Upper lobe of left lung (tissue), 6 donors: ENCODE results near the gene NRP1. TPM values are rescaled to one million over a fixed set of nuclear protein-coding genes. Genes with fewer than 3 reads are reported as not detected.

ENCODE experiments used
- ATAC-seq, 2 donors: fragments of 200-7000 bp; cut with Tn5 transposase; one replicate each; pipeline ENCODE4 v1.9.1; 2022; ENCODE audit warnings: mild to moderate bottlenecking in 2 of 2, moderate library complexity in 2 of 2; ENCODE audit not compliant: low FRiP score in 2 of 2
- DNase-seq, 2 donors: peaks; one replicate each; pipeline ENCODE4 v3.0.0-alpha.2; 2019 to 2020
- H3K27ac ChIP-seq, 4 donors: fragments of 200-600 bp; sonication (generic); one replicate each; pipeline ENCODE4 v1.5.1; 2016 to 2019
- H3K27me3 ChIP-seq, 4 donors: fragments of 200-600 bp; sonication (generic); one replicate each; pipeline ENCODE4 v1.5.1; 2017 to 2019
- H3K36me3 ChIP-seq, 4 donors: fragments of 200-600 bp; sonication (generic); one replicate each; pipeline ENCODE4 v1.5.1; 2016 to 2019
- H3K4me1 ChIP-seq, 4 donors: fragments of 200-600 bp; sonication (generic); one replicate each; pipeline ENCODE4 v1.5.1; 2018 to 2019
- H3K4me3 ChIP-seq, 4 donors: fragments of 200-600 bp; sonication (generic); one replicate each; pipeline ENCODE4 v1.5.1; 2017 to 2019; ENCODE audit warnings: mild to moderate bottlenecking in 2 of 4, moderate library complexity in 1 of 4
- H3K9me3 ChIP-seq, 4 donors: fragments of 200-600 bp; sonication (generic); one replicate each; pipeline ENCODE4 v1.5.1; 2018 to 2019
- CTCF ChIP-seq, 6 experiments: fragments of 450-650 bp in 4 of 6; fragments of 200-600 bp in 2 of 6; sonication (generic) in 2 of 6; IDR thresholded peaks; one replicate each; pipeline ENCODE4 v1.5.1; 2016 to 2019; ENCODE audit warnings: antibody characterized with exemption in 6 of 6
- EP300 ChIP-seq, 4 donors: sonication (generic); formaldehyde crosslinking; IDR thresholded peaks; one replicate each; pipeline ENCODE4 v1.5.1; 2017; ENCODE audit warnings: antibody characterized with exemption in 4 of 4, control low read depth in 2 of 4
- POLR2A ChIP-seq, 4 donors: fragments of 450-650 bp; IDR thresholded peaks; one replicate each; pipeline ENCODE4 v1.5.1; 2016 to 2017; ENCODE audit warnings: antibody characterized with exemption in 4 of 4, mild to moderate bottlenecking in 2 of 4
- POLR2AphosphoS5 ChIP-seq, 2 donors: sonication (generic); formaldehyde crosslinking; IDR thresholded peaks; one replicate each; pipeline ENCODE4 v1.5.1; 2017; ENCODE audit warnings: antibody characterized with exemption in 2 of 2
- WGBS, 2 donors: methylation state at CpG; one replicate each; pipeline ENCODE4 v1.1.5; 2017 to 2018; 5-methylcytosine and 5-hydroxymethylcytosine counted together
- total RNA-seq, 6 donors: library from RNA; depleted of rRNA in 4 of 6; stranded (reverse); fragments of >200 nt in 4 of 6; gene quantifications; one replicate each; pipeline versions ENCODE4 v1.1.0 to v1.2.1, GENCODE V29; 2016 to 2021
- donor health status: DM: no; HTN: no; CAD: no; lungs with moderate emphysema.
- donor health status: DM: no; HTN: yes; CAD: no; lungs with severe emphysema.

Gene NRP1
- total RNA-seq, 6 donors from 2014 or later, result 48.5 to 136 (median 64.1) TPM

DNA sequence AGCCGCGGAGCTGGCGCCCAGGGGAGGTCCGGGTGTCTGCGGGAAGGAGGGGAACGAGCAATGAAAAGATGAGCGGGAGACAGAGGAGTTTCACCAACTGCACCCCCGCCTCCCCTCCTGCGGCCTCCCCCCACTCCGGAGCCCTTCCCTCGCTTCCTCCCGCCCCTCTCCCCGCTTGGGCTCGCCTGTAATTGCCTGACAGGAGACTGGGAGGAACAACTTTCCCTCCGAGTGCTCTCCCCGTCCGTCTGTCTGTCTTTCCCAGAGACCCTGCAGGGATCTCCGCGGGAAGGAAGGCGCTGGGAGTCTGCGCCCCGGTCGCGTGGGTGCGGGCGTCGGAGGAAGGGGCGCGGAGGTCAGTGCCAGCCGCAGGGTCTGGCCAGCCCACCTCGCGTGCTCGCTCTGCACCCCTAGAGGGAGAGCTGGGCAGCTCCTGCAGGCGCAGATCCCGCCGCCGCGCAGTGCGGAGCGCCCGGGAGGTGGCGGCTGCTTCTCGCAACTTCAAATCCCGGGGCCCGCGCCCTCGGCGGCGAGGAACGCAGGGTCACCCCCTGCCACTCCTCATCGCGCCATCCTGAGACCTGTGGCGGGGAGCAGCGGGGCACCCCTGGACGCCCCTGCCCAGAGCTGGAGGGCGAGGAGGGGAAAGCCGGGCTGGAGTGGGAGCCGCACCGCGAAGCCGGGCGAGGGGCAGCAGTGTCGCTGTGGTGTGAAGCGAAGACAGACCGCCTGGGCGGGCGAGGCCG lies 511 bp upstream of the NRP1 start:
- H3K27ac ChIP-seq, result peak overlapping the region; percentile 89 to 98 (median 91)
- WGBS, 2 donors, result 0 to 1% methylated on average over 14 to 35 of the region's 68 CpGs
- peak overlapping the region; percentile 58 to 82 (median 66) for H3K4me3 ChIP-seq
- peaks cover 0 to 3% (median 0%) of the 10 kb centered on the region in 4 donors for H3K36me3 ChIP-seq
- no peaks in the 10 kb centered on the region for H3K9me3 ChIP-seq
- DNase-seq (peak; percentile 66 to 94), ATAC-seq (peak; percentile 84 to 88)
- no peaks in the 10 kb centered on the region for H3K27me3 ChIP-seq
- peaks cover 18 to 48% (median 26%) of the 10 kb centered on the region in 4 donors for H3K4me1 ChIP-seq
- TF ChIP-seq POLR2A (IDR thresholded peaks at IDR 0.05) (peak in 2 of 4 donors; percentile 30 to 47), POLR2AphosphoS5 (IDR thresholded peaks at IDR 0.05) (peak in 1 of 2 donors; percentile 10), EP300 (IDR thresholded peaks at IDR 0.05) (no peak), CTCF (IDR thresholded peaks at IDR 0.05) (peak; percentile 47 to 88 (median 82))

DNA sequence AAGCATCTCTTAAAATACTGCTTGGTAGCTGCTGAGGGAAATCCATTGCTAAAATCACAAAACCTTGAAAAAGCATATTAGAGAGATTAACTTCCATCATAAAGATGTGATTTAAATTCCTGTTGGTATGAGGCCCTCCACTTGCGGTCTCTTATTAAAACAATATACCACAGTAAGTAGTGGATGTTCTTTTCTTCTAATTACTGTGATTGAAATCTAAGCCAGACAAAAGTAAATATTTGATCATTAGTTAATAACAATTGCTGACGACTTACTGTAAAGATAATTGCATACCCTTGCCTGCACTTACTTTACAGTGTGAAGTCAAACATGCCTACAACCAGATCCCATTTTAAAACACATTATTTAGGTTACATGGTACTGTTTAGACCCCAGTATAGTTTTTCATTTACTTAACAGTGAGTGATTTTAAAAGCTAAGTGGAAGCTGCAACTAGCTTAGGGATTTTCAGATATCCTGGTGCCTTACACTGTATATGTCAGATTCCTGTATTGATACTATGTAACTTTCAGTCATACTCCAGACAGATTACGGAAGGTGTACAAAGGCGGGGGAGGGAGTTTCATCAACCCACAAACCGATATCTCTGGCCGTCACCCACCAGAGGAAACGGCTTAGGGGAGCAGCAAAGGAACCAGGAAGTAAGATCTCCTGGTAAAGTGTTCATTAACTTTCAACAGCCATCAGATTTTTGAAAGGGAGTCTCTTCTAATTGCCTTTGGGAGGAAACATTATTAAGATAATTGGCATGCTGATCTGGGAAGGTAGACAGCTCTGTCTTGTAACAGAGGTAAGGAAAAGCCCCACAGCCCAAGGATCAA lies 986 bp downstream of the NRP1 start:
- Histone ChIP-seq H3K36me3 (peaks cover 0 to 14% (median 0%) of the 10 kb centered on the region in 4 donors), H3K27me3 (no peaks in the 10 kb centered on the region), H3K4me1 (peaks cover 23 to 60% (median 30%) of the 10 kb centered on the region in 4 donors), H3K9me3 (no peaks in the 10 kb centered on the region), H3K27ac (peak overlapping the region; percentile 89 to 98 (median 91)), H3K4me3 (peak overlapping the region; percentile 58 to 75 (median 66))
- DNase-seq (no peak), ATAC-seq (no peak)
- 10 to 11% methylated on average over 7 of the region's 7 CpGs for WGBS, 2 donors
- no peak for TF ChIP-seq EP300 (IDR thresholded peaks at IDR 0.05)
- TF ChIP-seq POLR2A (IDR thresholded peaks at IDR 0.05), result no peak
- TF ChIP-seq POLR2AphosphoS5 (IDR thresholded peaks at IDR 0.05), result no peak
- no peak for TF ChIP-seq CTCF (IDR thresholded peaks at IDR 0.05)

DNA sequence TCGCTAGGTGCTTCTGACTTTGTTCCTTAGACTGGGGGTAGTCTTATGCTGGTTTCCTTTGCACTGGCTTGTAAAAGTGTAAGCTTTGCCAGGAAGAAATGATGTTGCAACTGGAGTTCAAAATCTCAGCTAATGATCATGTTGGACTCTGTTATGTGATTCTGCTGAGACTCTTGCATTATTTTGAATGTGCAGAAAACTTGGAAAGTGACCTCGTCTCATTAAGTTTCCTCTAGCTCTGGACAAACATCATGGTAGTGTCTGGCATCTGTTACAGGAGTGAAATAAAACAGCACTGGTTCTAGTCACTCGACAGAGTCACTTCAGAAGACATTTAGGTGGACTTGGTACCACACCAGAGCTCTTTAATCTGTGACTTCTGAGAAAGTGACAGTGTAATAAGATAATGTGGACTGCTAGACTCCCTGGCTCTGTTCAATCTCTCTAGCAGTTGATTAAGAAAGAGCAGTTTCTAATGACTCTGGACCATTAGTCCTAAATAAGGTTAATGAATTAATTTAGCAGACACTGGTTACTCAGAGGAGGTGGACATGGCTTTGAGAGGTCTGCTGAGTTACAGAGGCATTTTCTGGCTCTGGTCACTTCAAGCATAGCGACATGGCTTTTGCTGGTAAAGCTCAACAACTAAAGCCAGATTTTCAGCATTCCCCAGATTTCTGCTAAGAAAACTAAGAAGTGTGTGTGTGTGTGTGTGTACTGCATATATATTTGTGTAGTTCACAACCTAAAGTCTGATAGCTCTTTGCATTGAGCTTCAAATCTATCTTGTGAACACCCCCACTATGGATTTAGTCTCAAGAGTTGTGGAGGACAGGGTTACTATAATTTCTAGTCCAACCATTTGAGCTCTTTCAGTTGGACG lies 2.0 kb downstream of the NRP1 start:
- peaks cover 0 to 17% (median 0%) of the 10 kb centered on the region in 4 donors for H3K36me3 ChIP-seq
- 30 to 40% methylated on average over 5 of the region's 5 CpGs for WGBS, 2 donors
- H3K4me3 ChIP-seq, result peak overlapping the region in 3 of 4 donors; percentile 58 to 74 (median 58)
- ATAC-seq (no peak), DNase-seq (no peak)
- peak overlapping the region; percentile 89 to 98 (median 91) for H3K27ac ChIP-seq
- peak in 1 of 4 donors; percentile 12 for TF ChIP-seq POLR2A (IDR thresholded peaks at IDR 0.05)
- TF ChIP-seq POLR2AphosphoS5 (IDR thresholded peaks at IDR 0.05), result no peak
- no peaks in the 10 kb centered on the region for H3K27me3 ChIP-seq
- no peaks in the 10 kb centered on the region for H3K9me3 ChIP-seq
- H3K4me1 ChIP-seq, result peaks cover 23 to 68% (median 37%) of the 10 kb centered on the region in 4 donors

GRCh38 chr10:33331379-33331694 lies 3.1 kb downstream of the NRP1 start:
- no peak for TF ChIP-seq POLR2AphosphoS5 (IDR thresholded peaks at IDR 0.05)
- no peak for TF ChIP-seq POLR2A (IDR thresholded peaks at IDR 0.05)
- TF ChIP-seq CTCF (IDR thresholded peaks at IDR 0.05), result no peak
- TF ChIP-seq EP300 (IDR thresholded peaks at IDR 0.05), result no peak
- Histone ChIP-seq H3K9me3 (no peaks in the 10 kb centered on the region), H3K36me3 (peaks cover 0 to 17% (median 0%) of the 10 kb centered on the region in 4 donors), H3K27me3 (no peaks in the 10 kb centered on the region), H3K4me1 (peaks cover 24 to 68% (median 40%) of the 10 kb centered on the region in 4 donors), H3K4me3 (peak overlapping the region; percentile 24 to 74 (median 58)), H3K27ac (peak overlapping the region; percentile 27 to 98 (median 66))
- ATAC-seq (no peak), DNase-seq (no peak)
- WGBS, 2 donors, result 28 to 40% methylated on average over 2 of the region's 2 CpGs
